ENCODE measurements around the gene RSKR.

GRCh38 chr17:28563475-28563874 is 50.5 kb downstream of the RSKR start:
- TF ChIP-seq ZFX (IDR thresholded peaks at IDR 0.05) = no peak
- TF ChIP-seq CTCF (conservative IDR thresholded peaks at IDR 0.05) = no peak

Measured in C4-2B (cell line).